ENCODE results near the gene KRT33A.

The KRT33A gene

DNA sequence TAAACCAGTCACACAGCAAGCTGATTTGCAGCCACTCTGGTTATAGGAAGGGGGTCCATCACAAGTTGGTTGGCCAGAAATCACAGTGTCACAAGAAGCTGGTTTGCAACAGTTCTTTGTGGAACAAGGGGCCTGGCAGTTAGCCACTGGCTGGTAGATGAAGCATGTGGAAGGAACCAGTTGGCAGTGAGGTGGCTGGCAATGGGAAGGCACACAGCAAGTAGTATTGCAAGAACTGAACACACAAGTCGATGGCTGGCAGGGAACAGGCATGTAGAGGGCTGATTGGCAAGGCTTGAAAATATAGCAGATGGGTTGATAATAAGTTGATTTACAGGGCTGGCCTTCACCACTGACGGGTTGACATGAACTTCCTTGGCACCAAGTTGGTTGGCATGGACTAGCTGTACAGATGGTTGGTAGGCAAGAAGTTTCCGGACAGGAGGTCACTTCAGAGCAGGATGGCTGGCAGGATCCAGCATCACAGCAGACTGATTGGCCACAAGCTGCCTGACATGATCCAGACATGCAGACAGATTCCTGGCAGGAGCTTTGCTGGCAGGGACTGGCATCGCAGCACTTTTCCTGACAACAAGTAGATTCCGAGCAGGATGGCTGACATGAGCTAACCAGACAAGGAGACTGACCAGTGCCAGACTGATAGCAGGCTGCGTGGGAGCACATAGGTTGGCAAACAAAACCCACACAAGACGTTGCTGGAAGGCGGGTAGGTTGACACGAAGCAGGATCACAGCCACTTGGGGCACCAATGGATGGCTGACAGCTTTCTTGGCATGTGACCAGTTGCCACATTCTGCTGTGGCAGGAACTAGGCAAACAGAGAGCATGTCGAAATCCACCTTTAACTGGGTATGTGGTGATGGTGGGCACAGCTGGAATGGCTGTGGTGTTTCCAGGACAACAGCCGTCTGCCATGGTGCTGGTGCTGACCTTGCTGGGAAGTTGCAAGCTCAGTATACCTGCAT is 48.4 kb downstream of the KRT33A start, which contains the start of gene KRTAP29-1:
TSS of gene KRTAP29-1 (minus strand) at position 936 of the 986 bp plus-strand sequence. CDS start at position 936, 0 bp downstream.
- no peak for DNase-seq (ENCODE audit: low read depth)

DNA sequence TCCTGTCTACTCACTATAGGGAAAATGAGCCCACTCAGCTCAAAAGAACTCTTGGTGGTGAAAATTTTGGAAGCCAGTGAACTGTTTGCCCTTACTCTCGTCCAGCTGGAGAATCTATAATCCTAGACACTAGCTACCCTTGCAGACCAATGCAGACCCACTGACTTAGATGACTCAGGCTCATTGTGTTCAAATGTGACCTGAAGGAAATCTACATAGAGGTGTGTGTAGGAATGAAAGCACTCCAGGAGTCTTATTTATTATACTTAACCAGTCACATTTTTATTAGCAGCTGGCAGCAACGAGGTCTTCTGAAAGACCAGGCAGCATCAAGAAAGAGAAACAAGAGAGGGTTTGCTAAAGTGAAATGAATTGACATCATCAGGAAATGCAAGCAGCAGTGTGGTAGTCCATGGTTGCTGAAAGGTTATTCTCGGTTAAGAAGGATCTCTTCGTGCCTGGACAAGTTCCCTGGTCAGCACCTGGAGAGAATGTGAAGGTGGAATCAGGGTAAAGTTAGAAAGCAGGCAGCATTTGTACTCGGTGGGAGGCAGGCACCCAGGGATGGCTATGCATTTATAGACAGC is 49.3 kb downstream of the KRT33A start:
- no peak for DNase-seq (ENCODE audit: low read depth)

DNA sequence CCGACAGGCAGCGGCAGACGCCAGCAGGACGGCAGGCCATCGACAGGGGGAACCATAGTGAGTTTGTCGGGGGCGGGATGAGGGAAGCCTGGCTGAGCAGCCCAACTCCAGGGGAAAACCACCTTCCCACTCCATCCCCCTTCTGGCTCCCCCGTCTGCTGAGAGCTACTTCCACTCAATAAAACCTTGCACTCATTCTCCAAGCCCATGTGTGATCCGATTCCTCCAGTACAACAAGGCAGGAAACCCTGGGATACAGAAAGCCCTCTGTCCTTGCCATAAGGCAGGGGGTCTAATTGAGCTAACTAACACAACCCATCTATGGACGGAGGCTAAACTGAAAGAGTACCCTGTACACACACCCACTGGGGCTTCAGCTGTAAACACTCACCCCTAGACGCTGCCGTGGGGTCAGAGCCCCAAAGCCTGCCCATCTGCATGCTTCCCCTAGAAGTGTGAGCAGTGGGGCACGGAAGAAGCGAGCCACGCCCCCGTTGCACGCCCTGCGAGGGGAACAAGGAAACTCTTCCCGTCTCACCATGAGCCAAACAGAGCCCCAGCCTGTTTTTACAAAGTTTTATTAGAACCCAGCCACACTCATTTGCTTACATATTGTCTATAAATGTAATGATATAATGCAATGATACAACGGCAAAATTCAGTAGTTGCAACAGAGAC is 52.0 kb downstream of the KRT33A start:
- no peak for DNase-seq (ENCODE audit: low read depth)

DNA sequence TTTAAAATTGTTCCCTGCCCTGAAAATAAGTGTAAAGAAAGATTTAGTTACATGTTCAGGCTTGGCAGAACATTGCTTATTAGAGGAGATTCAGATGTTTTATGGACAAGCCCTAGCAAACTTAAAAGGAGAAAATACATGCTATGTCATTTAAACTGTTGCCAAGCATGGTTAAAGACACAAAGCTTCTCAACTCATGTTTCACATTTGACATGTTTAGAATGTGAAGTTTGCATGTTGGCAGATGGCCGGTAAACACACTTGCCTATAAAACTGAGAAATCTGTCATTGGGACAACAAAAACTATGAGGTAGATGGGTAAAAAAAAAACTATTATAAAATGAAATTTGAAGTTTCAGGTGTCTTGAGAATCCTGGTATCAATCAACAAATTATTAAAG is 53.8 kb downstream of the KRT33A start:
- no peak for DNase-seq (ENCODE audit: low read depth)

Measured in stimulated activated CD8-positive, alpha-beta memory T cell treated with anti-CD3 and anti-CD28 coated beads, Interleukin-15, amount 100 ng/mL, for 1 hour (primary cell).